ENCODE measurements around the gene KHDC3L.

DNA sequence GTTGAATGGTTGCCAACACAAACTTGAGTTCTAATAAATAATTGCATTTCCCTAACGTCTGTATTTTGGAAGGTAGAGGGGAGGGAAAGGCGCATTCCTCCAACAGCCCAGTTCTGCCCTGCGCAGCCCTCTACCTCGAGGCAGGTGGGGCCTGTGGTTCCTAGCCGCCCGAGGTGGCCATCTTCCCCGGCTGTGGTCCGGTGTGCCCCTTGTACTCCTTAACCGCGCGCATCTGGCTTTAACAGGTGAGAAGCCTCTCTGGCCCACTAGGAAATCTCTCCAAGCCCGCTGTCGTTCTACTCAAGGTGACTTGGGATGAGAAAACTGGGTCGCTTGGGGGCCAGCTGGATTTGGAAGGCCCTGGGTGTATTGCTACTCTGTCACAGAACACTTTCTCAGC is 1.7 kb downstream of the KHDC3L start:
- TF ChIP-seq, protein P1, sequence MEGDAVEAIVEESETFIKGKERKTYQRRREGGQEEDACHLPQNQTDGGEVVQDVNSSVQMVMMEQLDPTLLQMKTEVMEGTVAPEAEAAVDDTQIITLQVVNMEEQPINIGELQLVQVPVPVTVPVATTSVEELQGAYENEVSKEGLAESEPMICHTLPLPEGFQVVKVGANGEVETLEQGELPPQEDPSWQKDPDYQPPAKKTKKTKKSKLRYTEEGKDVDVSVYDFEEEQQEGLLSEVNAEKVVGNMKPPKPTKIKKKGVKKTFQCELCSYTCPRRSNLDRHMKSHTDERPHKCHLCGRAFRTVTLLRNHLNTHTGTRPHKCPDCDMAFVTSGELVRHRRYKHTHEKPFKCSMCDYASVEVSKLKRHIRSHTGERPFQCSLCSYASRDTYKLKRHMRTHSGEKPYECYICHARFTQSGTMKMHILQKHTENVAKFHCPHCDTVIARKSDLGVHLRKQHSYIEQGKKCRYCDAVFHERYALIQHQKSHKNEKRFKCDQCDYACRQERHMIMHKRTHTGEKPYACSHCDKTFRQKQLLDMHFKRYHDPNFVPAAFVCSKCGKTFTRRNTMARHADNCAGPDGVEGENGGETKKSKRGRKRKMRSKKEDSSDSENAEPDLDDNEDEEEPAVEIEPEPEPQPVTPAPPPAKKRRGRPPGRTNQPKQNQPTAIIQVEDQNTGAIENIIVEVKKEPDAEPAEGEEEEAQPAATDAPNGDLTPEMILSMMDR (IDR thresholded peaks at IDR 0.05), result no peak
- TF ChIP-seq TCF7L2 (IDR thresholded peaks at IDR 0.05; ENCODE audit: low read depth, low read length) (no peak), POLR2AphosphoS5 (IDR thresholded peaks at IDR 0.05; ENCODE audit: low read depth, low read length) (no peak), SIN3A (IDR thresholded peaks at IDR 0.05; ENCODE audit: borderline replicate concordance, insufficient read depth, low read depth, low read length) (no peak)
- TF ChIP-seq, protein P2, sequence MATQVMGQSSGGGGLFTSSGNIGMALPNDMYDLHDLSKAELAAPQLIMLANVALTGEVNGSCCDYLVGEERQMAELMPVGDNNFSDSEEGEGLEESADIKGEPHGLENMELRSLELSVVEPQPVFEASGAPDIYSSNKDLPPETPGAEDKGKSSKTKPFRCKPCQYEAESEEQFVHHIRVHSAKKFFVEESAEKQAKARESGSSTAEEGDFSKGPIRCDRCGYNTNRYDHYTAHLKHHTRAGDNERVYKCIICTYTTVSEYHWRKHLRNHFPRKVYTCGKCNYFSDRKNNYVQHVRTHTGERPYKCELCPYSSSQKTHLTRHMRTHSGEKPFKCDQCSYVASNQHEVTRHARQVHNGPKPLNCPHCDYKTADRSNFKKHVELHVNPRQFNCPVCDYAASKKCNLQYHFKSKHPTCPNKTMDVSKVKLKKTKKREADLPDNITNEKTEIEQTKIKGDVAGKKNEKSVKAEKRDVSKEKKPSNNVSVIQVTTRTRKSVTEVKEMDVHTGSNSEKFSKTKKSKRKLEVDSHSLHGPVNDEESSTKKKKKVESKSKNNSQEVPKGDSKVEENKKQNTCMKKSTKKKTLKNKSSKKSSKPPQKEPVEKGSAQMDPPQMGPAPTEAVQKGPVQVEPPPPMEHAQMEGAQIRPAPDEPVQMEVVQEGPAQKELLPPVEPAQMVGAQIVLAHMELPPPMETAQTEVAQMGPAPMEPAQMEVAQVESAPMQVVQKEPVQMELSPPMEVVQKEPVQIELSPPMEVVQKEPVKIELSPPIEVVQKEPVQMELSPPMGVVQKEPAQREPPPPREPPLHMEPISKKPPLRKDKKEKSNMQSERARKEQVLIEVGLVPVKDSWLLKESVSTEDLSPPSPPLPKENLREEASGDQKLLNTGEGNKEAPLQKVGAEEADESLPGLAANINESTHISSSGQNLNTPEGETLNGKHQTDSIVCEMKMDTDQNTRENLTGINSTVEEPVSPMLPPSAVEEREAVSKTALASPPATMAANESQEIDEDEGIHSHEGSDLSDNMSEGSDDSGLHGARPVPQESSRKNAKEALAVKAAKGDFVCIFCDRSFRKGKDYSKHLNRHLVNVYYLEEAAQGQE (IDR thresholded peaks at IDR 0.05; ENCODE audit: insufficient read depth in 1 of 2, low read depth in 2 of 2, low read length in 1 of 2), result no peak

Data from Panc1 (cell line).